OCI-LY7 (cell line): ENCODE measurements around the gene PLAAT2. TPM values are rescaled to one million over a fixed set of nuclear protein-coding genes. Genes with fewer than 3 reads are reported as not detected.

ENCODE experiments used
- BruUV-seq: library from RNA; stranded (reverse); fragments of 400-500 nt; replicated peaks from 2 replicates; lab custom pipeline; 2021; lab: Mats Ljungman, UMichigan
- CTCF ChIA-PET: fragments of 300-600 bp; sonication (Branson Sonifier 250); formaldehyde crosslinking; loops from one replicate; lab custom pipeline; 2022; ENCODE audit warnings: antibody characterized with exemption; ENCODE audit not compliant: unreplicated experiment; lab: Charles Lee
- POLR2A ChIA-PET: fragments of 300-600 bp; sonication (Branson Sonifier 250); formaldehyde crosslinking; loops from one replicate; lab custom pipeline; 2022; ENCODE audit warnings: antibody characterized with exemption; lab: Charles Lee
- DNase-seq: peaks from one replicate; pipeline ENCODE4 v3.0.0-alpha.2; 2015; ENCODE audit warnings: low spot score
- H2AFZ ChIP-seq: fragments of 200-600 bp; sonication (generic), shearing (Covaris generic); 2 replicates; pipeline ENCODE4 v1.6.1; 2014; ENCODE audit warnings: mild to moderate bottlenecking, antibody characterized with exemption, low read length, moderate library complexity
- H3K27ac ChIP-seq: fragments of 200-600 bp; sonication (generic); 2 replicates; pipeline ENCODE4 v1.5.1; 2014; ENCODE audit warnings: mixed run types, low read depth, mild to moderate bottlenecking, moderate library complexity, low read length, inconsistent platforms; ENCODE audit not compliant: poor library complexity, severe bottlenecking
- H3K36me3 ChIP-seq: fragments of 200-600 bp; sonication (generic); 2 replicates; pipeline ENCODE4 v1.6.1; 2014; ENCODE audit warnings: mild to moderate bottlenecking, antibody characterized with exemption, low read length, moderate library complexity, mixed read lengths; ENCODE audit not compliant: insufficient read depth
- H3K4me1 ChIP-seq: fragments of 200-600 bp; sonication (generic); 2 replicates; pipeline ENCODE4 v1.5.1; 2014; ENCODE audit warnings: mild to moderate bottlenecking, low read length; ENCODE audit not compliant: insufficient read depth, poor library complexity, severe bottlenecking
- H3K4me2 ChIP-seq: fragments of 200-600 bp; sonication (generic); 2 replicates; pipeline ENCODE4 v1.6.1; 2014; ENCODE audit warnings: mild to moderate bottlenecking, low read length
- H3K4me3 ChIP-seq: fragments of 200-600 bp; sonication (generic); 2 replicates; pipeline ENCODE4 v1.5.1; 2014; ENCODE audit warnings: mild to moderate bottlenecking, low read depth, low read length; ENCODE audit not compliant: poor library complexity, severe bottlenecking
- H3K79me2 ChIP-seq: fragments of 200-600 bp; sonication (generic); 2 replicates; pipeline ENCODE4 v1.6.1; 2016; ENCODE audit warnings: low read depth, mild to moderate bottlenecking, low read length, moderate library complexity, mixed read lengths; ENCODE audit not compliant: insufficient read depth
- H3K9me2 ChIP-seq: fragments of 200-600 bp; sonication (generic); 2 replicates; pipeline ENCODE4 v1.6.1; 2016; ENCODE audit warnings: mild to moderate bottlenecking, low read length, mixed read lengths; ENCODE audit not compliant: insufficient read depth
- H3K9me3 ChIP-seq: fragments of 200-600 bp; sonication (generic); 2 replicates; pipeline ENCODE4 v1.6.1; 2014; ENCODE audit warnings: mild to moderate bottlenecking, mixed run types, low read length, mixed read lengths
- H4K20me1 ChIP-seq: fragments of 200-600 bp; sonication (generic); 2 replicates; pipeline ENCODE4 v1.6.1; 2014; ENCODE audit warnings: mild to moderate bottlenecking, antibody characterized with exemption, low read length, moderate library complexity, mixed read lengths; ENCODE audit not compliant: insufficient read depth
- CTCF ChIP-seq: fragments of 200-600 bp; sonication (generic); conservative IDR thresholded peaks from 2 replicates; pipeline ENCODE4 v1.5.1; 2014; ENCODE audit warnings: mild to moderate bottlenecking, antibody characterized with exemption, low read length, moderate library complexity, mixed read lengths
- EZH2phosphoT487 ChIP-seq: fragments of 200-600 bp; sonication (generic); IDR thresholded peaks from 2 replicates; pipeline ENCODE4 v1.6.1; 2018; ENCODE audit warnings: low read depth, borderline replicate concordance, mild to moderate bottlenecking, mixed run types, antibody characterized with exemption, low read length, moderate library complexity, mixed read lengths
- intact Hi-C: fragments of 100-400 bp; cut with micrococcal nuclease; formaldehyde crosslinking; loops from one replicate; pipeline ENCODE4 v1.10.0; 2022; ENCODE audit not compliant: unreplicated experiment
- total RNA-seq, 2 experiments: library from RNA; depleted of rRNA in 1 of 2; stranded (reverse); fragments of >200 nt in 1 of 2; shearing (Covaris generic) in 1 of 2; gene quantifications; 2 replicates each; pipeline ENCODE4 v1.2.3, GENCODE V29; 2014 to 2022

Gene PLAAT2
- total RNA-seq, 2 experiments from 2014 or later = not detected

- Histone ChIP-seq H3K4me3 (no peak overlapping the region), H3K9me3 (no peaks in the 10 kb centered on the region), H3K4me1 (peaks cover 6% of the 10 kb centered on the region), H3K4me2 (no peak overlapping the region), H3K79me2 (no peaks in the 10 kb centered on the region), H3K27ac (no peak overlapping the region), H3K36me3 (no peaks in the 10 kb centered on the region), H3K9me2 (no peaks in the 10 kb centered on the region), H2AFZ (no peak overlapping the region), H4K20me1 (no peaks in the 10 kb centered on the region)
- TF ChIP-seq EZH2phosphoT487 = no peak
- TF ChIP-seq CTCF = no peak
- no TSS peak for BruUV-seq
- CTCF ChIA-PET = no interaction called here
- no peak for DNase-seq
- intact Hi-C loops = no loop called here
- POLR2A ChIA-PET = no interaction called here
Observed at GRCh38 chr11:63527667-63528066, 35.5 kb downstream of the PLAAT2 start.

GRCh38 chr11:63523151-63523550, 40.0 kb downstream of the PLAAT2 start:
- Histone ChIP-seq H3K4me2 (no peak overlapping the region), H3K36me3 (no peaks in the 10 kb centered on the region), H3K9me3 (no peaks in the 10 kb centered on the region), H3K9me2 (no peaks in the 10 kb centered on the region), H2AFZ (no peak overlapping the region), H3K79me2 (no peaks in the 10 kb centered on the region), H3K27ac (no peak overlapping the region), H4K20me1 (no peaks in the 10 kb centered on the region), H3K4me1 (no peaks in the 10 kb centered on the region), H3K4me3 (no peak overlapping the region)
- intact Hi-C loops = no loop called here
- no TSS peak for BruUV-seq
- ChIA-PET CTCF (no interaction called here), POLR2A (no interaction called here)
- TF ChIP-seq CTCF (no peak), EZH2phosphoT487 (no peak)
- no peak for DNase-seq

- intact Hi-C loops = no loop called here
- CTCF ChIA-PET = no interaction called here
- Histone ChIP-seq H3K4me2 (no peak overlapping the region), H4K20me1 (no peaks in the 10 kb centered on the region), H3K4me3 (no peak overlapping the region), H2AFZ (no peak overlapping the region), H3K27ac (no peak overlapping the region), H3K9me3 (no peaks in the 10 kb centered on the region), H3K9me2 (no peaks in the 10 kb centered on the region), H3K36me3 (no peaks in the 10 kb centered on the region), H3K4me1 (no peaks in the 10 kb centered on the region), H3K79me2 (no peaks in the 10 kb centered on the region)
- no TSS peak for BruUV-seq
- DNase-seq = no peak
- no peak for TF ChIP-seq EZH2phosphoT487
- TF ChIP-seq CTCF = no peak
- POLR2A ChIA-PET = no interaction called here
Observed at GRCh38 chr11:63521896-63522295, 41.3 kb downstream of the PLAAT2 start.
